ENCODE data around the gene STX11. TPM values are rescaled to one million over a fixed set of nuclear protein-coding genes. Genes with fewer than 3 reads are reported as not detected.

STX11 gene
- total RNA-seq, 1 donor from 2014 or later = 26.4 TPM

DNA sequence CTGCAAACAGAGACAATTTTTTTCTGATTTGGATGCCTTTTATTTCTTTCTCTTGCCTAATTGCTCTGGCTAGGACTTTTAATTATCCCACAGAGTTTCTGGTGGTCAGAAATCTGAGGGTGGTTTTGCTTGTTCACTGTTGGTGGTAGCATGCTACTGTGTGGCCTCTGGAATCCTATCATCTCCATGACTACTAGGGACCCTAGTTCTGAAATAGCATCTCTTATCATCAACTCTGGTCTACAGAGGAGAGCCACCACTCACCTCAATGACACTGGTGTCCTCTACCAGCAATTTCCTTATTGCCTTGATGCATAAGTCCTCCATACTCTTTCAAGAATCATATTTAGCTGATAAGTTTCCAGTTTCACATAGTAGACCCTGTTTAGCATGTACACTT lies 27.5 kb upstream of the STX11 start:
- Mint-ChIP-seq H3K27ac (no peak overlapping the region), H3K36me3 (ENCODE audit: low read depth) (no peaks in the 10 kb centered on the region), H3K4me3 (no peak overlapping the region), H3K4me1 (peaks cover 5% of the 10 kb centered on the region), H3K27me3 (no peaks in the 10 kb centered on the region), H3K9me3 (no peaks in the 10 kb centered on the region)
- intact Hi-C loops (cut with micrococcal nuclease) = no loop called here
- DNase-seq = no peak
- ChIA-PET CTCF (interaction anchor here (1.1 to 1.7 kb wide), 2 partner anchors 18 to 28 kb away, joined by 3 to 5 read pairs; partner anchors contain the start of gene STX11), POLR2A (interaction anchor here (1.1 kb wide), 1 partner anchor 59 kb away, joined by 3 read pairs; no protein-coding TSS in a partner anchor)
- no peak for ATAC-seq (ENCODE audit: low read depth)
- no peak for TF ChIP-seq CTCF (IDR thresholded peaks at IDR 0.05)

GRCh38 chr6:144123421-144123820 lies 26.9 kb upstream of the STX11 start:
- H3K9me3 Mint-ChIP-seq = no peaks in the 10 kb centered on the region
- intact Hi-C loops (cut with micrococcal nuclease) = no loop called here
- no peak for DNase-seq
- no peak for ATAC-seq (ENCODE audit: low read depth)
- H3K4me1 Mint-ChIP-seq = peaks cover 5% of the 10 kb centered on the region
- ChIA-PET POLR2A (interaction anchor here (1.0 to 1.1 kb wide), 2 partner anchors 60 to 93 kb away, joined by 3 read pairs; no protein-coding TSS in a partner anchor), CTCF (interaction anchor here (1.0 to 1.7 kb wide), 2 partner anchors 27 to 359 kb away, joined by 3 to 5 read pairs; partner anchors contain the start of gene STX11)
- no peaks in the 10 kb centered on the region for H3K36me3 Mint-ChIP-seq (ENCODE audit: low read depth)
- peaks cover under 1% of the 10 kb centered on the region for H3K27me3 Mint-ChIP-seq
- H3K27ac Mint-ChIP-seq = no peak overlapping the region
- no peak overlapping the region for H3K4me3 Mint-ChIP-seq
- no peak for TF ChIP-seq CTCF (IDR thresholded peaks at IDR 0.05)

DNA sequence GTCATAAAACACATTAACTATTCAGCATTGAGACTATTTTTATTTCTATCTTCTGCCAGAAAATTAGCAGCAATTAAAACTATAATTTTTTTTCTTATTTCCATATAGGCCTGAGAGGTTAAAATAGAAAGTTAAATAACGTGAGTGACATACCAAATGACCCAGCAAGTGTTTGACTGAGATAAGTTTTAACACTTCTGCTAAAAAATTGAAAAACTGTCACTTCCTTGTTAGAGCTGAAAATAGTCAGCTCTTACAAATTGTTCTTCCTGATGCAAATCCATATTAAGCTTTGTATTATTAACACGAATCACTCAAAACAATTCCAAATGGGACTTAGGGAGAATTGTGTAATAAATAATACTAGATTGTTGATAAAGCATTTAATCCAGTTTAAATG lies 26.5 kb upstream of the STX11 start:
- ChIA-PET CTCF (interaction anchor here (1.0 to 1.7 kb wide), 2 partner anchors 27 to 358 kb away, joined by 3 to 5 read pairs; partner anchors contain the start of gene STX11), POLR2A (interaction anchor here (0.6 to 1.1 kb wide), 3 partner anchors 52 to 93 kb away, joined by 3 read pairs; no protein-coding TSS in a partner anchor)
- intact Hi-C loops (cut with micrococcal nuclease) = no loop called here
- no peak overlapping the region for H3K27ac Mint-ChIP-seq
- no peak overlapping the region for H3K4me3 Mint-ChIP-seq
- peaks cover 5% of the 10 kb centered on the region for H3K4me1 Mint-ChIP-seq
- ATAC-seq (ENCODE audit: low read depth) (no peak), DNase-seq (no peak)
- no peak for TF ChIP-seq CTCF (IDR thresholded peaks at IDR 0.05)
- peaks cover 2% of the 10 kb centered on the region for H3K27me3 Mint-ChIP-seq
- no peaks in the 10 kb centered on the region for H3K9me3 Mint-ChIP-seq
- no peaks in the 10 kb centered on the region for H3K36me3 Mint-ChIP-seq (ENCODE audit: low read depth)

DNA sequence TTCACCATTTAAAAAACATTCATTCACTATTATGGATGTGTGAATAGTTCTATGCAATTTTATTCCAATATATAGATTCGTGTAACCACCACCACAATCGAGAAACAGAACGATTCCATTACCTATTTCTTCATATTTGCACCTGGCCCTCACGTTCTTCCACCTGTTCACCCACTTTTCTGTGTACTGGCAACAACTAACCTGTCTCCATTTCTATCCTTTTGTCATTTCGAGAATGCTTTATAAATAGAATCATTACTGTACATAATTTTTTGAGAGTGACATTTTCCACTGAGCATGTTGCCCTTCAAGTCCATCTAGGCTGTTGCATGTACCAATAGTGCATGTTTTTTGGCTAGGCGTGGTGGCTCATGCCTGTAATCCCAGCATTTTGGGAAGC lies 23.2 kb upstream of the STX11 start:
- TF ChIP-seq CTCF (IDR thresholded peaks at IDR 0.05) = no peak
- POLR2A ChIA-PET = interaction anchor here (0.7 kb wide), 1 partner anchor 362 kb away, joined by 3 read pairs; no protein-coding TSS in a partner anchor
- H3K27me3 Mint-ChIP-seq = peaks cover 2% of the 10 kb centered on the region
- no peak for DNase-seq
- no peak overlapping the region for H3K4me3 Mint-ChIP-seq
- H3K27ac Mint-ChIP-seq = no peak overlapping the region
- peaks cover 17% of the 10 kb centered on the region for H3K4me1 Mint-ChIP-seq
- intact Hi-C loops (cut with micrococcal nuclease) = no loop called here
- no peaks in the 10 kb centered on the region for H3K36me3 Mint-ChIP-seq (ENCODE audit: low read depth)
- no peaks in the 10 kb centered on the region for H3K9me3 Mint-ChIP-seq
- CTCF ChIA-PET = no interaction called here
- ATAC-seq (ENCODE audit: low read depth) = no peak

GRCh38 chr6:144129469-144129868 lies 20.8 kb upstream of the STX11 start:
- DNase-seq = no peak
- peaks cover 13% of the 10 kb centered on the region for H3K4me1 Mint-ChIP-seq
- no peak overlapping the region for H3K27ac Mint-ChIP-seq
- intact Hi-C loops (cut with micrococcal nuclease) = no loop called here
- no peak overlapping the region for H3K4me3 Mint-ChIP-seq
- H3K27me3 Mint-ChIP-seq = peaks cover 2% of the 10 kb centered on the region
- ATAC-seq (ENCODE audit: low read depth) = no peak
- H3K9me3 Mint-ChIP-seq = no peaks in the 10 kb centered on the region
- POLR2A ChIA-PET = no interaction called here
- no peak for TF ChIP-seq CTCF (IDR thresholded peaks at IDR 0.05)
- CTCF ChIA-PET = no interaction called here
- no peaks in the 10 kb centered on the region for H3K36me3 Mint-ChIP-seq (ENCODE audit: low read depth)

All from activated B cell treated with CpG ODN at 0.5 μM for 24 hours (primary cell).